ENCODE data around the gene GABPA.

GABPA gene

GRCh38 chr21:25809013-25809412 lies 74.2 kb downstream of the GABPA start:
- ChIA-PET POLR2A (no interaction called here), CTCF (interaction anchor here (0.9 to 2.3 kb wide), 3 partner anchors 8 to 201 kb away, joined by 3 to 12 read pairs (median 4); no protein-coding TSS in a partner anchor)
- no peak overlapping the region for H3K4me3 ChIP-seq (ENCODE audit: low read depth, low read length)
- TF ChIP-seq CTCF (IDR thresholded peaks at IDR 0.05; ENCODE audit: insufficient read depth, low read length, missing control alignments): no peak
- no peak for DNase-seq (ENCODE audit: low read depth, low spot score)

GRCh38 chr21:25811186-25811585 lies 76.4 kb downstream of the GABPA start:
- ChIA-PET POLR2A (no interaction called here), CTCF (interaction anchor here (0.6 kb wide), 1 partner anchor 438 kb away, joined by 3 read pairs; no protein-coding TSS in a partner anchor)
- no peak for TF ChIP-seq CTCF (IDR thresholded peaks at IDR 0.05; ENCODE audit: insufficient read depth, low read length, missing control alignments)
- no peak for DNase-seq (ENCODE audit: low read depth, low spot score)
- H3K4me3 ChIP-seq (ENCODE audit: low read depth, low read length): no peak overlapping the region

DNA sequence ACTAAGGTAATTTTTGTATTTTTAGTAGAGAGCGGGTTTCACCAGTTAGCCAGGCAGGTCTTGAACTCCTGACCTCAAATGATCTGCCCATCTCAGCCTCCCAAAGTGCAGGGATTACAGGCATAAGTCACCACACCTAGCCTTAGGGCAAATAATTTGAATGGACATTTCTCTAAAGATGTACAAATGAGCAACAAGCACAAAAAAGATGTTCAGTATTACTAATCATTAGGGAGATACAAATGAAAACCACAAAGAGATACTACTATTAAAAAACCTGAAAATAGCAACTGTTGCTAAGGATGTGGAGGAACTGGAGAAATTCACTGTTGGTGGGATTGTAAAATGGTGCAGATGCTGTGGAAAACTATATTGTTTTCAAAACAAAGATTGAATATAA lies 79.1 kb downstream of the GABPA start:
- H3K4me3 ChIP-seq (ENCODE audit: low read depth, low read length): no peak overlapping the region
- no peak for DNase-seq (ENCODE audit: low read depth, low spot score)
- POLR2A ChIA-PET: no interaction called here
- CTCF ChIA-PET: interaction anchor here (0.9 to 1.8 kb wide), 2 partner anchors 12 to 16 kb away, joined by 3 to 10 read pairs; no protein-coding TSS in a partner anchor
- no peak for TF ChIP-seq CTCF (IDR thresholded peaks at IDR 0.05; ENCODE audit: insufficient read depth, low read length, missing control alignments)

GRCh38 chr21:25818121-25818520 lies 83.3 kb downstream of the GABPA start:
- DNase-seq (ENCODE audit: low read depth, low spot score): no peak
- no peak overlapping the region for H3K4me3 ChIP-seq (ENCODE audit: low read depth, low read length)
- ChIA-PET CTCF (interaction anchor here (1.2 to 2.3 kb wide), 2 partner anchors 17 to 19 kb away, joined by 4 to 13 read pairs; no protein-coding TSS in a partner anchor), POLR2A (no interaction called here)
- TF ChIP-seq CTCF (IDR thresholded peaks at IDR 0.05; ENCODE audit: insufficient read depth, low read length, missing control alignments): no peak

DNA sequence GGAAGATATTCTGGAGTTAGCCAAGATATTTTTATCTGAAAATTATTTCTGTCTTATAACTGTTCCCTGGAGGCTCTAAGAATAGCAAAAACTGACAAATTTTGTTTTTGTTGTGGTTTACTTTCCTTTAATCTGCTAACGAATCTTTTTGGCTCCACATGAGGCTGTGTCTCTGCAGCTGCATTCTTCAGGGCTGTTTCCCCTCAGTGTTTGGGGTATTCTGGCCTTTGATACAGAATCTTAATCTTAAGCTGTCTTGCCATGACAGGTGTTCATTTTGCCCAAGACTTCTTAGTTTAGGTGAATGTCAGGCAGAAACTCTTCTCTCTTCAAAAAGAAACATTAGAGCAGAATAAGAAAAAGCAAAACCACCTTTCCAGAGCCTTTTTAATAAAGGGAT lies 83.8 kb downstream of the GABPA start:
- ChIA-PET CTCF (interaction anchor here (2.3 kb wide), 1 partner anchor 17 kb away, joined by 13 read pairs; no protein-coding TSS in a partner anchor), POLR2A (no interaction called here)
- no peak for TF ChIP-seq CTCF (IDR thresholded peaks at IDR 0.05; ENCODE audit: insufficient read depth, low read length, missing control alignments)
- DNase-seq (ENCODE audit: low read depth, low spot score): no peak
- no peak overlapping the region for H3K4me3 ChIP-seq (ENCODE audit: low read depth, low read length)
